WTC11 (cell line): ENCODE data around the gene COLGALT1. TPM values are rescaled to one million over a fixed set of nuclear protein-coding genes. Genes with fewer than 3 reads are reported as not detected.
"Not testable (repeated sequence)": the region's sequence is repeated elsewhere in the genome, so short reads cannot be mapped to it uniquely, and the experiment has no call there.

Experiments used
- ATAC-seq: fragments of 200-7000 bp; cut with Tn5 transposase; 2 replicates; pipeline ENCODE4 v1.10.0; 2021; ENCODE audit warnings: mild to moderate bottlenecking, moderate library complexity
- Bru-seq: library from RNA; stranded (reverse); fragments of 400-500 nt; gene quantifications from one replicate; lab custom pipeline; 2021; lab: Mats Ljungman, UMichigan
- CTCF ChIA-PET: fragments of 300-600 bp; sonication (Branson Sonifier 250); formaldehyde crosslinking; loops from one replicate; lab custom pipeline; 2021; ENCODE audit warnings: antibody characterized with exemption; lab: Charles Lee
- POLR2A ChIA-PET: fragments of 350-600 bp; sonication (Branson Sonifier 250); formaldehyde crosslinking; loops from one replicate; lab custom pipeline; 2021; ENCODE audit warnings: antibody characterized with exemption; lab: Charles Lee
- DNase-seq: peaks from one replicate; pipeline ENCODE4 v3.0.0; 2021; ENCODE audit warnings: low spot score
- H3K27ac Mint-ChIP-seq: 2 replicates; pipeline ENCODE4 v1.8.0; 2021; ENCODE audit warnings: mixed read lengths
- H3K27me3 Mint-ChIP-seq: 2 replicates; pipeline ENCODE4 v1.8.0; 2021; ENCODE audit warnings: low read depth, mild to moderate bottlenecking, moderate library complexity, mixed read lengths
- H3K36me3 Mint-ChIP-seq: 2 replicates; pipeline ENCODE4 v1.8.0; 2021; ENCODE audit warnings: mixed read lengths
- H3K4me1 Mint-ChIP-seq: 2 replicates; pipeline ENCODE4 v1.8.0; 2022; ENCODE audit warnings: mixed read lengths
- H3K4me3 Mint-ChIP-seq: 2 replicates; pipeline ENCODE4 v1.8.0; 2021; ENCODE audit warnings: mild to moderate bottlenecking, moderate library complexity, mixed read lengths
- H3K9me3 Mint-ChIP-seq: 2 replicates; pipeline ENCODE4 v1.8.0; 2021; ENCODE audit warnings: mixed read lengths
- AFF4 ChIP-seq: sonication (generic); formaldehyde crosslinking; IDR thresholded peaks from 2 replicates; pipeline ENCODE4 v1.8.1; 2023; ENCODE audit warnings: mild to moderate bottlenecking, missing genetic modification reagents, borderline replicate concordance
- ATF6 ChIP-seq: sonication (generic); formaldehyde crosslinking; IDR thresholded peaks from 2 replicates; pipeline ENCODE4 v1.8.1; 2023; ENCODE audit warnings: mild to moderate bottlenecking, missing genetic modification reagents
- CREM ChIP-seq: sonication (generic); formaldehyde crosslinking; IDR thresholded peaks from 2 replicates; pipeline ENCODE4 v1.8.1; 2022; ENCODE audit warnings: mild to moderate bottlenecking, missing genetic modification reagents, moderate library complexity
- CTCF ChIP-seq: fragments of 200-600 bp; IDR thresholded peaks from 2 replicates; pipeline ENCODE4 v1.8.0; 2022; ENCODE audit warnings: antibody characterized with exemption
- GABPB1 ChIP-seq: sonication (generic); formaldehyde crosslinking; IDR thresholded peaks from 2 replicates; pipeline ENCODE4 v1.8.1; 2023; ENCODE audit warnings: mild to moderate bottlenecking, missing genetic modification reagents
- IRF2 ChIP-seq: sonication (generic); formaldehyde crosslinking; IDR thresholded peaks from 2 replicates; pipeline ENCODE4 v1.8.0; 2022; ENCODE audit warnings: low read depth, missing genetic modification reagents, borderline replicate concordance
- SP1 ChIP-seq: sonication (generic); formaldehyde crosslinking; conservative IDR thresholded peaks from 2 replicates; pipeline ENCODE4 v1.8.1; 2022; ENCODE audit warnings: missing genetic modification reagents
- ZNF121 ChIP-seq: sonication (generic); formaldehyde crosslinking; IDR thresholded peaks from 2 replicates; pipeline ENCODE4 v1.8.0; 2023; ENCODE audit warnings: missing genetic modification reagents
- ZNF317 ChIP-seq: sonication (generic); formaldehyde crosslinking; IDR thresholded peaks from 2 replicates; pipeline ENCODE4 v1.8.1; 2023; ENCODE audit warnings: low read depth, mild to moderate bottlenecking, moderate library complexity, missing genetic modification reagents, borderline replicate concordance
- long read RNA-seq, 3 experiments: library from RNA in 1 of 3; library from capped mRNA in 1 of 3; library from polyadenylated mRNA in 1 of 3; unstranded in 2 of 3; stranded (forward) in 1 of 3; transcript quantifications; one replicate each; pipeline ENCODE4 v2.0.0, GENCODE V29; 2021
- total RNA-seq: library from RNA; stranded (reverse); gene quantifications from 3 replicates; pipeline ENCODE4 v1.2.3, GENCODE V29; 2021

The COLGALT1 gene
- 54.0 to 71.7 TPM (median 67.1 TPM) in 3 replicates for total RNA-seq
- percentile 50 among the genes with signal in this experiment for Bru-seq, nascent RNA
- long read RNA-seq, experiment 1, transcript COLGALT1-201 (12 exons, 3,704 nt) = major isoform, 171 of 257 reads
- long read RNA-seq, experiment 1, partial matches to known transcripts = 49 of 257 reads
- long read RNA-seq, experiment 1, other reads (novel, unspliced or antisense) = 33 of 257 reads
- long read RNA-seq, experiment 2, transcript COLGALT1-201 (12 exons, 3,704 nt) = major isoform, 25 of 104 reads
- long read RNA-seq, experiment 2, partial matches to known transcripts = 69 of 104 reads
- long read RNA-seq, experiment 2, other reads (novel, unspliced or antisense) = 7 of 104 reads
- long read RNA-seq, experiment 3, partial matches to known transcripts = 0 of 2 reads
- long read RNA-seq, experiment 3, other reads (novel, unspliced or antisense) = 2 of 2 reads

- Mint-ChIP-seq H3K4me3 (peak within 1 kb of the TSS; percentile 69), H3K4me1 (peaks cover 17% of the 10 kb centered on the region), H3K36me3 (peaks cover 13% of the 10 kb centered on the region), H3K27ac (no peak within 1 kb of the TSS), H3K9me3 (no peaks in the 10 kb centered on the region), H3K27me3 (no peaks in the 10 kb centered on the region; the same call in 1 of the 2 replicates)
- peak; percentile 99 for DNase-seq
- ChIA-PET POLR2A (no interaction called here), CTCF (interaction anchor here (0.7 to 2.0 kb wide), 5 partner anchors 16 to 130 kb away, joined by 3 to 11 read pairs (median 5); no protein-coding TSS in a partner anchor)
- ATAC-seq = peak; percentile 96
- TF ChIP-seq SP1 = peak; percentile 93
- TF ChIP-seq CREM (CRISPR knock-in tag) = no peak; the same call in 1 of the 2 replicates
- no peak for TF ChIP-seq ATF6 (CRISPR knock-in tag)
- TF ChIP-seq AFF4 (CRISPR knock-in tag) = no peak
- TF ChIP-seq ZNF317 (CRISPR knock-in tag) = no peak
Observed at GRCh38 chr19:17555480-17555928, at the start of gene COLGALT1. COLGALT1 (plus strand) TSS chr19:17555649; CDS start chr19:17555714, 65 bp downstream.

GRCh38 chr19:17506745-17507144 lies 48.7 kb upstream of the COLGALT1 start:
- Mint-ChIP-seq H3K4me1 (peaks cover 7% of the 10 kb centered on the region), H3K9me3 (no peaks in the 10 kb centered on the region), H3K27ac (no peak overlapping the region), H3K36me3 (no peaks in the 10 kb centered on the region), H3K4me3 (no peak overlapping the region), H3K27me3 (no peaks in the 10 kb centered on the region)
- POLR2A ChIA-PET = no interaction called here
- CTCF ChIA-PET = interaction anchor here (0.7 to 3.4 kb wide), 3 partner anchors 10 to 99 kb away, joined by 3 to 31 read pairs (median 3); no protein-coding TSS in a partner anchor
- DNase-seq (no peak), ATAC-seq (no peak)
- TF ChIP-seq GABPB1 (CRISPR knock-in tag) (0 out of 2 replicates have a peak, but pooled peaks have one; percentile 28), IRF2 (CRISPR knock-in tag) (no peak)

- POLR2A ChIA-PET, H3K27ac Mint-ChIP-seq, ATAC-seq, DNase-seq, H3K9me3 Mint-ChIP-seq, H3K36me3 Mint-ChIP-seq, H3K4me3 Mint-ChIP-seq, H3K27me3 Mint-ChIP-seq: not testable (repeated sequence)
- H3K4me1 Mint-ChIP-seq = peaks cover 16% of the 10 kb centered on the region
- CTCF ChIA-PET = interaction anchor here (7.3 kb wide), 1 partner anchor 12 kb away, joined by 84 read pairs; no protein-coding TSS in a partner anchor
Observed at GRCh38 chr19:17508558-17508933, 46.9 kb upstream of the COLGALT1 start.

- ChIA-PET CTCF (interaction anchor here (0.5 to 7.3 kb wide), 17 partner anchors 10 to 125 kb away, joined by 3 to 84 read pairs (median 4); no protein-coding TSS in a partner anchor), POLR2A (interaction anchor here (0.6 to 1.5 kb wide), 6 partner anchors 14 to 171 kb away, joined by 3 to 5 read pairs (median 4); no protein-coding TSS in a partner anchor)
- H3K36me3 Mint-ChIP-seq = no peaks in the 10 kb centered on the region
- no peak for DNase-seq
- peaks cover 16% of the 10 kb centered on the region for H3K4me1 Mint-ChIP-seq
- ATAC-seq = no peak
- H3K9me3 Mint-ChIP-seq = no peaks in the 10 kb centered on the region
- no peaks in the 10 kb centered on the region for H3K27me3 Mint-ChIP-seq
- TF ChIP-seq CTCF = no peak
- TF ChIP-seq ZNF121 (CRISPR knock-in tag) = peak; percentile 61; the same call in 1 of the 2 replicates
- peak overlapping the region; percentile 100 for H3K27ac Mint-ChIP-seq
- H3K4me3 Mint-ChIP-seq = peak overlapping the region; percentile 98
Observed at GRCh38 chr19:17510220-17510993, 45.0 kb upstream of the COLGALT1 start.
